GM19455 (cell line): Measurements from ENCODE around the gene SETD1A.

Source experiments
- ATAC-seq: cut with Tn5 transposase; IDR thresholded peaks from one replicate; pipeline ENCODE4 v1.9.1; 2021; ENCODE audit not compliant: unreplicated experiment

The SETD1A gene

GRCh38 chr16:30953111-30953510 lies 4.4 kb upstream of the SETD1A start:
- no peak for ATAC-seq

GRCh38 chr16:30953511-30954124 lies 3.9 kb upstream of the SETD1A start:
- ATAC-seq, result no peak

GRCh38 chr16:30954993-30955392 lies 2.6 kb upstream of the SETD1A start:
- no peak for ATAC-seq

- peak; percentile 55 for ATAC-seq
Measured at GRCh38 chr16:30956601-30957455, 726 bp upstream of the SETD1A start.

- peak; percentile 15 for ATAC-seq
Measured at GRCh38 chr16:30958175-30959079, 873 bp downstream of the SETD1A start.

- ATAC-seq, result no peak
Measured at GRCh38 chr16:30961384-30961783, 3.8 kb downstream of the SETD1A start.

GRCh38 chr16:30963925-30964511 lies 6.5 kb downstream of the SETD1A start:
- ATAC-seq, result no peak

- no peak for ATAC-seq
Measured at GRCh38 chr16:30964574-30965226, 7.1 kb downstream of the SETD1A start.

GRCh38 chr16:30965436-30965835 lies 7.9 kb downstream of the SETD1A start:
- no peak for ATAC-seq

GRCh38 chr16:30966033-30966619 lies 8.6 kb downstream of the SETD1A start:
- ATAC-seq, result no peak

GRCh38 chr16:30967795-30968194 lies 10.2 kb downstream of the SETD1A start:
- no peak for ATAC-seq

- no peak for ATAC-seq
Measured at GRCh38 chr16:30969246-30969842, 11.8 kb downstream of the SETD1A start.

GRCh38 chr16:30971298-30971697 lies 13.7 kb downstream of the SETD1A start:
- ATAC-seq, result no peak

GRCh38 chr16:30972872-30973271 lies 15.3 kb downstream of the SETD1A start:
- no peak for ATAC-seq

- ATAC-seq, result no peak
Measured at GRCh38 chr16:30974348-30974747, 16.8 kb downstream of the SETD1A start.

GRCh38 chr16:30976486-30976885 lies 18.9 kb downstream of the SETD1A start:
- ATAC-seq, result no peak

GRCh38 chr16:30977502-30977901 lies 19.9 kb downstream of the SETD1A start:
- ATAC-seq, result no peak

GRCh38 chr16:30979170-30980022 lies 21.8 kb downstream of the SETD1A start:
- no peak for ATAC-seq

- no peak for ATAC-seq
Measured at GRCh38 chr16:30980023-30980371, 22.4 kb downstream of the SETD1A start.
